GM18511 (cell line): ENCODE measurements around the gene SPRR3.

Source experiments
- ATAC-seq: cut with Tn5 transposase; IDR thresholded peaks from one replicate; pipeline ENCODE4 v1.9.1; 2021; ENCODE audit warnings: mild to moderate bottlenecking, moderate library complexity; ENCODE audit not compliant: unreplicated experiment

Gene SPRR3

GRCh38 chr1:153040950-153041631, 39.5 kb downstream of the SPRR3 start, which contains the start of gene SPRR2D:
Gene SPRR2D, minus strand, starts transcription at chr1:153041120. Its CDS starts 774 bp downstream, at chr1:153040346.
- ATAC-seq = no peak

GRCh38 chr1:153049211-153049610, 47.7 kb downstream of the SPRR3 start:
- ATAC-seq = no peak
